Left forelimb (tissue), 1 donor: ENCODE results near the gene DAPK2.

Source experiments
- DNase-seq: peaks from one replicate; pipeline ENCODE4 v3.0.0-alpha.2; 2018; ENCODE audit warnings: low spot score

The DAPK2 gene

GRCh38 chr15:63870487-63871209 is 175.6 kb downstream of the DAPK2 start:
- DNase-seq: peak; percentile 78

GRCh38 chr15:63870043-63870394 is 176.3 kb downstream of the DAPK2 start:
- DNase-seq: no peak

- DNase-seq: no peak
These were observed 176.8 kb downstream of the DAPK2 start for GRCh38 chr15:63869371-63870042.

GRCh38 chr15:63864186-63864585 is 182.1 kb downstream of the DAPK2 start:
- no peak for DNase-seq

GRCh38 chr15:63861946-63862517 is 184.3 kb downstream of the DAPK2 start:
- DNase-seq: no peak

GRCh38 chr15:63860555-63860954 is 185.7 kb downstream of the DAPK2 start:
- no peak for DNase-seq

- DNase-seq: no peak
These were observed 186.1 kb downstream of the DAPK2 start for GRCh38 chr15:63860155-63860554.

GRCh38 chr15:63858881-63859280 is 187.4 kb downstream of the DAPK2 start:
- DNase-seq: no peak

- DNase-seq: no peak
These were observed 187.8 kb downstream of the DAPK2 start for GRCh38 chr15:63858448-63858847.

- no peak for DNase-seq
These were observed 188.8 kb downstream of the DAPK2 start for GRCh38 chr15:63857461-63857856.
